GM19438 (cell line): Measurements from ENCODE around the gene DOCK11.

Experiments
- ATAC-seq: cut with Tn5 transposase; IDR thresholded peaks from one replicate; pipeline ENCODE4 v1.9.1; 2021; ENCODE audit warnings: low read depth; ENCODE audit not compliant: unreplicated experiment

Gene DOCK11

DNA sequence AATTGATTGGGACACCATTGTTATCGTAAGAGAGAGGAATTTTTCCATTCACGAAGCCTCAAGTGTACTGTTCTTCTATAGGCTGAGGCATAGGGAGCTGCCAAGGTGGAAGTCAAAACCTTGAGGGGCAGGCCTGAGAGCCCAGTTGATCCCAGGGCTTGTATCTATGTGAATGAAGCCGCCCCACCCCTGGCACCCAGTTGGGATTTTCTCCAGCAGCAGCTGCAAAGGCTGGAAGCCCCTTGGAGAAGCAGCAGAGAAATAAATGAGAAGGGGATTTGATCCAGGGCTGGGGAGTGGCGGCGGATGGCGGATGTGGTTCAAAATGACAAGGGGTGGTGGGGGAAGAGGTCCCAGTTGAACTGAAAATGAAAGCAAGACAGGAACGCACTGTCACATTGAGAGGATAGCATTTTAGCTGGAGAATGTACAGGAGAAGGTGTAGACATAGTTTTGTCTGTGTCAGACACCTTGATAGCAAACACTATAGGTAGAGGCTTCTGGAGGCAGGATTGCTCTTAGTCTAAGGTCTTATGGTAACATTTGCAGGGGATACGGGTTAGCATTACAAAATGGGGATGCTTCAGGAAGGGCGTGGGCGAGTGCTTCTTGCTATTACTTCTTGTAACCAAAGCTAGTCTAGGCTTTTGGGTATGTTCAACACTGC, 32.6 kb downstream of the DOCK11 start:
- ATAC-seq = peak; percentile 79

DNA sequence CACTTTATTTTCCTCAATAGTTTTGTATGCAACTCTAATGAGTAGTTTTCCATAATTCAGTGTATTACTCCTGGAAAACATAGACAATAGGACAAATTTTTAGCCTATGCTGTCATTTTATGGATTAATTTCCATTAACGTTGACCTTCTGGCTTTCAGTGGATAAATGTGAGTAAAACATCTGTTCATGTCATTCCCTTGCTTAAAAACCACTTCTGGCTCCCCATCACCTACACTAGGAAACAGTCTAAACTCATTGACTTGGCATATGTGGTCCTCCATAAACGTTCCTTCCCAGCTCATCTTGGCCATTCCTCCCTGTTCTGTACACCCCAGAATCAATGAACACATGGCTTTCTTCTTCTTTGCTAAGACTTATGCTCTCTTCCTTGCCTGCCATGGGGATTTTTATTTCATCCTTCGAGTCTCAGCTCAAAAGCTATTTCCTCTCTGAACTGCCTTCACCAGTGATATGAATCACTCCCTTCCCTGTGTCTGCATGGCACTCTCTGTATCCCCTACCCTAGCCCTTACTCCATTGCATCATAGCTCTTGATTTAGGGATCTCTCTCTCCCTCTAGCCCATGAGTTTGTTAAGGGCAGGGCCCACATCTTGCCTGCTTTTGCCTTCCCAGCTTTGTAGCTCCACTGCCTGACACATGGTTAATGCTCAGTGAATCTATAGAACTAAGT, 34.8 kb downstream of the DOCK11 start:
- ATAC-seq = no peak

- no peak for ATAC-seq
Measured at GRCh38 chrX:118534716-118535493, 39.3 kb downstream of the DOCK11 start.

GRCh38 chrX:118536204-118536603, 40.6 kb downstream of the DOCK11 start:
- ATAC-seq = peak; percentile 43

- peak; percentile 68 for ATAC-seq
Measured at GRCh38 chrX:118536687-118537461, 41.3 kb downstream of the DOCK11 start.

DNA sequence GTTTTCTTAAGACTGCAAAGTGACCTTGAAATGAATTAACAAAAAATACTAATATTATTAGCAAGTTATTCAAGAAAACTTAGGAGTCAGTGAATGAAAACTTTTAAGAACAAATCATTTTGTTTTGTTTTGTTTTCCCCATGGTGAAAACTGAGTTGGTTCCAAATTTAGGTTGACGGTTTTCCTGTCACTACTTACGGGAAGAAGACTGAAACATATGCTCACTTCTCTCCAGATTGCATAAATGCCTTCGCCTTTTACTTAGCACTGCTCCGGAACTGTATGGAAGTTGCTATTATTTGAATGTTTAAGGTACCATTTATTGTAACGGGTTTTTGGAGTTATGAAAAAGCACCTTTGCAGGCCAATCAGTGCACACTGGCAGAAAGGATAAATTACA, 42.8 kb downstream of the DOCK11 start:
- ATAC-seq = no peak

DNA sequence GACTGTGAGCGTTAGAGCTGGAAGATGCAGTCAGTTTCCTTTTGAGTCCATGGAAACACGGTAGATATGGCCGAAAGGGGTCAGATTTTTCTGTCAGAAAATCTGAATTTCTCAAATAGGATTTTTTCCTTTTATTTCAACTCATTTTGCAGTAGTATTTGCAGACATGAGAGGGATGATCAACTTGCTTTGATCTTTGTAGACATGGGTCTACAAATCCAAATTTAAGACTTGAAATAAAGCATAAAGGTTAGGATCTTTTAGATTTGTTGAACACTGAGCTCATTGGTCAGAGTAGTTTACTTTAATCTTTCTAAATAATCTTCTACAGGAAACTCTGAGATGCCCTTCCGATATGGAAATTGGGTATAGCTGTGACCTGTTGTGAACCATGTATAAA, 44.7 kb downstream of the DOCK11 start:
- no peak for ATAC-seq

- ATAC-seq = no peak
Measured at GRCh38 chrX:118541482-118541881, 45.9 kb downstream of the DOCK11 start.

DNA sequence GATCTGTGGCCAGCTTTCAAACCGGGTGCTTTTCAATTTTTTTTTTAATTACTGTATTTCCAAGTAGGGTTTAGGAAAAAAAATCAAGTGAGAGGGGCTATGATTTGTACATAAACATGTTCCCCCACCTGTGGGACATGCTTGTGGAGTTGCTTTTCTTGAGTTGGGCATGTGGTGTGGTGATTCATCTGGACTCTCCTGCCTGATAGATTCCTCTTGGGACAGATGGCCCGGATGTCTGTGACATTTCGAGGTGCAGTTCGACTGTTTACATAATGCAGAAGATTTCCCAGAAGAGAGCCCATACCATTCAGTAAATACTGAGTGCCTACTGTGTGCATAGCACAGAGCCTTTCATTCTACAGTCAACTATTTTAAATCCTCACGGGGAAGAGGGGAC, 49.9 kb downstream of the DOCK11 start:
- no peak for ATAC-seq

- no peak for ATAC-seq
Measured at GRCh38 chrX:118548841-118549240, 53.2 kb downstream of the DOCK11 start.

DNA sequence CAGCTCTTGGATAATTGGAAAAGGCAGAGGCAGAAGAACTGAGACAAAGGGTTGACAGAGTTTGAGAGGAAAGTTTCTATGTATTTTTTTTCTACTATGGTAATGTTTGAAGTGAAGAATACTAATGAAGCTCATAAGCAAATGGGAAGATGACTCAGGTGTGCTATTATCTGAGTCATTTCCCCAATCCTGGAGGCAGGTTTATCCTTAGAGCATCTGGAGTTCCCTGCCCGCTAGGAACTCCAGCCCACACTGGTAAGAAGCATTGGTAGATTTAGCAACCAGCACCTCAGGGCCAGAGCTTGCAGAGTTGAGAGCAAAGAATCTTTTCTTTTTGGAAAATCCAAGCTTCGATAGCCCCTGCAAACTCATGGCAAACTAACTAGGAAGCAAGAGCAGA, 55.2 kb downstream of the DOCK11 start:
- no peak for ATAC-seq

DNA sequence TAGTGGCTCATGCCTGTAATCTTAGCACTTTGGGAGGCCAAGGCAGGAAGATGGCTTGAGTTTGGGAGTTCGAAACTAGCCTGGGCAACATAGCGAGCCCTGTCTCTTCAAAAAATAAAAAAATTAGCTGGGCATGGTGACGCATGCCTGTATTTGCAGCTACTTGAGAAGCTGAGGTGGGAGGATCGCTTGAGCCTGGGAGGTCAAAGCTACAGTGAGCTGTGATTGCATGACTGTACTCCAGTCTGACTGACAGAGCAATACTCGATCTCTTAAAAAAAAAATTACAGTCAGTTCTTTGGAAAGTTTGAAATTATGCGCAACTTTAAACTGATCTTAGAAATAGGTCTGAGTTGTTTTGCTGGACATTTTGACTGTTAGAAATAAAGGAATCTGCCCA, 55.8 kb downstream of the DOCK11 start:
- ATAC-seq = no peak

GRCh38 chrX:118552121-118552900, 56.7 kb downstream of the DOCK11 start:
- no peak for ATAC-seq

DNA sequence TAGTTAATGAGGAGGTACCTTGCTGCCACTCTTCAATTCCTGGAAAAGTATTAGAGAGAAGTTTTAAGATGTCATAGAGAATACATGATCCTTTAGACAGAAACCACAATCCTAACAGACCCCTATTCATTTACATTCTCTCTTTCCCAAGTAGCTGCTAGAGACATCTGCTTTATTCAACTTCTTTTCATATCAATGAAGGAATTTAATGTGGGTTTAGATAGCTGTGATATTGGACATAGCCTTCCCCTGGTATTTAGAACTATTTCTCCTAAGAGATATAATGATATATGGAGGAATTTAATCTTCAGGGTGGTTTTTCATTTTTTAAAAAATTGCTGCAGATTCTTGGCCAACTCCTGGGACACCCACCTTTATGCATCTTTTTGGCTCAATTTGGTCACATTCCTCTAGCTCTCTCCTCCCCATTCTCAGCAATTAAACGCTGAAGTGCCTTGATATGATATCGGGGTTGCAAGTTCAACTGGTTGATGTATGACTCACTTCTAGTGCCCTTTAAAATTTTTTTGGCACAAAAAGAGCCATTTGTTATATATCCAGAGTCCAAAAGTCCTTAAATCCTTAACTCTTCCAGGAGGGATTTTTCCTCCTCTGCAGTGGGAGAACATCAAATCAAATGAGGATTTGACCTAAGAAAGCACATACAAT, 57.6 kb downstream of the DOCK11 start:
- ATAC-seq = no peak

GRCh38 chrX:118554511-118554910, 58.9 kb downstream of the DOCK11 start:
- ATAC-seq = no peak

GRCh38 chrX:118558926-118559325, 63.3 kb downstream of the DOCK11 start:
- no peak for ATAC-seq

DNA sequence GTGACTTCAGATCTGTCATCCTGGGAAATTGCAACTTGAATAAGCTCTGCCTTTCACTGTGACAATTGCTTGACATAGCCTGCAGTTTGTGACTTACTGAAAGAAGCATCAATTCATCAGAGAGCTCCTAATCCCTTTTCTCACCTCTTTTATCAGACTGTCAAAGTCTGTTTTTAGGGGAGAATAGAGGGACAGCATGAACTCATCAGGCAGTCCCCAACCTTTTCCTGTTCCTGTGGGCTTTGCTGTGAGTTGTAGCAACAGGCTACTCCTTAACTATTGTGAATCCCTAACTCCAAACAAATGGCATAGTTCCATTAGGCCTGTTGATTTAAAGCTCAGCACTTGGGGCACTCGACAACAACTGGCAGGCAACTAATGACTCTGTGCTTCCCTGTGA, 64.9 kb downstream of the DOCK11 start:
- ATAC-seq = no peak

- no peak for ATAC-seq
Measured at GRCh38 chrX:118562582-118563164, 67.1 kb downstream of the DOCK11 start.

DNA sequence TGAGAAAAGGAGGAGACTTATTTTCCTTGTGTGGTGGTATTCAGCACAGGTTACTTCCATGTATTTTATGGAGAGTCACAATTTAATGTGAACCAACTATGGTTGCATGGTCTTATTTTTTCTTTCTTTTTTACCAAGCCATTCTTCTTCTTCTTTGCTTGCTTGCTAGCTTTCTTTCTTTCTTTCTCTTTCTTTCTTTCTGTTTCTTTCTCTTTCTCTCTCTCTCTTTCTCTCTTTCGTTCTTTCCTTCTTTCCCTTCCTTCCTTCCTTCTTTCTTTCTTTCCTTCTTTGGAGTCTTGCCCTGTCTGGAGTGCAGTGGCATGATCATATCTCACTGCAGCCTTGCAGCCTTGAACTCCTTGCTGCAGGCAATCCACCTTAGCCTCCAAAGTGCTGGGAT, 68.9 kb downstream of the DOCK11 start:
- no peak for ATAC-seq
